Neural progenitor cell (in vitro differentiated cells): ENCODE data around the gene LPP. TPM values are rescaled to one million over a fixed set of nuclear protein-coding genes. Genes with fewer than 3 reads are reported as not detected.

Experiments
- DNase-seq: peaks from one replicate; pipeline ENCODE4 v3.0.0-alpha.2; 2016; ENCODE audit warnings: low spot score
- H2AFZ ChIP-seq: fragments of 200-600 bp; sonication (generic); replicated peaks from 2 replicates; pipeline ENCODE4 v1.6.1; 2016; ENCODE audit warnings: antibody characterized with exemption
- H3F3A ChIP-seq: fragments of 200-600 bp; sonication (generic); 2 replicates; pipeline ENCODE4 v1.6.1; 2016; ENCODE audit warnings: antibody characterized with exemption, low read depth
- H3K27ac ChIP-seq: fragments of 200-600 bp; sonication (generic); 2 replicates; pipeline ENCODE4 v1.5.1; 2016; ENCODE audit warnings: mild to moderate bottlenecking
- H3K27me3 ChIP-seq: fragments of 200-600 bp; sonication (generic); 2 replicates; pipeline ENCODE4 v1.6.1; 2016; ENCODE audit warnings: mild to moderate bottlenecking, moderate library complexity
- H3K36me3 ChIP-seq: fragments of 200-600 bp; sonication (generic); 2 replicates; pipeline ENCODE4 v1.5.1; 2016
- H3K4me1 ChIP-seq: fragments of 200-600 bp; sonication (generic); 2 replicates; pipeline ENCODE4 v1.6.1; 2016; ENCODE audit warnings: mixed run types
- H3K4me2 ChIP-seq: fragments of 200-600 bp; sonication (generic); 2 replicates; pipeline ENCODE4 v1.6.1; 2016
- H3K4me3 ChIP-seq: fragments of 200-600 bp; sonication (generic); 2 replicates; pipeline ENCODE4 v1.5.1; 2016
- H3K79me2 ChIP-seq: fragments of 200-600 bp; sonication (generic); 2 replicates; pipeline ENCODE4 v1.6.1; 2016; ENCODE audit warnings: low read depth
- H3K9ac ChIP-seq: fragments of 200-600 bp; sonication (generic); 2 replicates; pipeline ENCODE4 v1.6.1; 2016
- H3K9me3 ChIP-seq: fragments of 200-600 bp; sonication (generic); 2 replicates; pipeline ENCODE4 v1.5.1; 2016; ENCODE audit warnings: low read depth
- H4K20me1 ChIP-seq: fragments of 200-600 bp; sonication (generic); 2 replicates; pipeline ENCODE4 v1.6.1; 2016; ENCODE audit warnings: low read depth
- H3K27ac Mint-ChIP-seq: 3 replicates; pipeline ENCODE4 v1.8.0; 2021; ENCODE audit warnings: mixed read lengths
- H3K27me3 Mint-ChIP-seq: 2 replicates; pipeline ENCODE4 v1.8.0; 2022; ENCODE audit warnings: low read depth, mild to moderate bottlenecking, inconsistent platforms, moderate library complexity, mixed read lengths; ENCODE audit not compliant: insufficient read depth
- H3K36me3 Mint-ChIP-seq: 3 replicates; pipeline ENCODE4 v1.8.0; 2021; ENCODE audit warnings: mixed read lengths
- H3K4me1 Mint-ChIP-seq: 3 replicates; pipeline ENCODE4 v1.8.0; 2021; ENCODE audit warnings: mixed read lengths
- H3K4me3 Mint-ChIP-seq: 3 replicates; pipeline ENCODE4 v1.8.0; 2021; ENCODE audit warnings: mild to moderate bottlenecking, moderate library complexity, mixed read lengths
- H3K9me3 Mint-ChIP-seq: 3 replicates; pipeline ENCODE4 v1.8.0; 2020; ENCODE audit warnings: mixed read lengths
- CTCF ChIP-seq: fragments of 200-600 bp; sonication (generic); IDR thresholded peaks from 2 replicates; pipeline ENCODE4 v1.5.1; 2017; ENCODE audit warnings: antibody characterized with exemption, mild to moderate bottlenecking
- EZH2 ChIP-seq: fragments of 200-600 bp; sonication (generic); IDR thresholded peaks from 2 replicates; pipeline ENCODE4 v1.6.1; 2017; ENCODE audit warnings: antibody characterized with exemption, mild to moderate bottlenecking, moderate library complexity
- EZH2phosphoT487 ChIP-seq: fragments of 200-600 bp; sonication (generic); IDR thresholded peaks from 2 replicates; pipeline ENCODE4 v1.6.1; 2017; ENCODE audit warnings: antibody characterized with exemption
- total RNA-seq: library from RNA; depleted of rRNA; stranded (reverse); fragments of >200 nt; gene quantifications from 2 replicates; pipeline ENCODE4 v1.2.3, GENCODE V29; 2015; ENCODE audit warnings: low replicate concordance

LPP gene
- total RNA-seq, 1 donor from 2014 or later: 18.9 TPM

- H3K4me3 ChIP-seq: no peak overlapping the region
- no peak overlapping the region for H3K9ac ChIP-seq
- H3K4me3 Mint-ChIP-seq: peak overlapping the region; percentile 9
- H3K36me3 ChIP-seq: no peaks in the 10 kb centered on the region
- peaks cover 27% of the 10 kb centered on the region for H4K20me1 ChIP-seq
- TF ChIP-seq EZH2phosphoT487 (no peak), EZH2 (no peak), CTCF (no peak)
- no peak overlapping the region for H3K27ac ChIP-seq
- no peaks in the 10 kb centered on the region for H3K27me3 Mint-ChIP-seq
- H2AFZ ChIP-seq: no peak overlapping the region
- peaks cover 11% of the 10 kb centered on the region for H3K36me3 Mint-ChIP-seq
- H3K4me2 ChIP-seq: peak overlapping the region; percentile 40
- H3F3A ChIP-seq: peaks cover 15% of the 10 kb centered on the region
- no peaks in the 10 kb centered on the region for H3K27me3 ChIP-seq
- DNase-seq: peak; percentile 51
- peaks cover 18% of the 10 kb centered on the region for H3K4me1 ChIP-seq
- peaks cover 50% of the 10 kb centered on the region for H3K79me2 ChIP-seq
- H3K4me1 Mint-ChIP-seq: peaks cover 41% of the 10 kb centered on the region
- no peaks in the 10 kb centered on the region for H3K9me3 ChIP-seq
- H3K27ac Mint-ChIP-seq: peak overlapping the region; percentile 88
- no peaks in the 10 kb centered on the region for H3K9me3 Mint-ChIP-seq
Measured at GRCh38 chr3:188207941-188208515, 54.1 kb downstream of the LPP start.

- peaks cover 15% of the 10 kb centered on the region for H3F3A ChIP-seq
- H3K4me2 ChIP-seq: peak overlapping the region; percentile 40
- Mint-ChIP-seq H3K36me3 (peaks cover 11% of the 10 kb centered on the region), H3K27me3 (no peaks in the 10 kb centered on the region), H3K27ac (peak overlapping the region; percentile 34), H3K9me3 (no peaks in the 10 kb centered on the region), H3K4me3 (no peak overlapping the region), H3K4me1 (peaks cover 42% of the 10 kb centered on the region)
- H3K36me3 ChIP-seq: no peaks in the 10 kb centered on the region
- no peak overlapping the region for H2AFZ ChIP-seq
- peaks cover 27% of the 10 kb centered on the region for H4K20me1 ChIP-seq
- H3K4me3 ChIP-seq: no peak overlapping the region
- H3K9me3 ChIP-seq: no peaks in the 10 kb centered on the region
- H3K27ac ChIP-seq: no peak overlapping the region
- no peak for DNase-seq
- H3K4me1 ChIP-seq: peaks cover 21% of the 10 kb centered on the region
- H3K79me2 ChIP-seq: peaks cover 53% of the 10 kb centered on the region
- TF ChIP-seq EZH2phosphoT487: no peak
- no peak for TF ChIP-seq CTCF
- TF ChIP-seq EZH2: no peak
- H3K27me3 ChIP-seq: no peaks in the 10 kb centered on the region
- no peak overlapping the region for H3K9ac ChIP-seq
Measured at GRCh38 chr3:188208516-188208981, 54.6 kb downstream of the LPP start.

GRCh38 chr3:188209034-188209433 is 55.1 kb downstream of the LPP start:
- Mint-ChIP-seq H3K27me3 (no peaks in the 10 kb centered on the region), H3K9me3 (no peaks in the 10 kb centered on the region), H3K36me3 (peaks cover 11% of the 10 kb centered on the region), H3K4me1 (peaks cover 42% of the 10 kb centered on the region), H3K4me3 (no peak overlapping the region), H3K27ac (no peak overlapping the region)
- no peak for DNase-seq
- no peaks in the 10 kb centered on the region for H3K36me3 ChIP-seq
- H3F3A ChIP-seq: peaks cover 15% of the 10 kb centered on the region
- H3K79me2 ChIP-seq: peaks cover 49% of the 10 kb centered on the region
- H3K9me3 ChIP-seq: no peaks in the 10 kb centered on the region
- H3K4me1 ChIP-seq: peaks cover 21% of the 10 kb centered on the region
- H3K9ac ChIP-seq: no peak overlapping the region
- H4K20me1 ChIP-seq: peaks cover 27% of the 10 kb centered on the region
- H3K4me2 ChIP-seq: no peak overlapping the region
- H2AFZ ChIP-seq: no peak overlapping the region
- no peaks in the 10 kb centered on the region for H3K27me3 ChIP-seq
- no peak overlapping the region for H3K4me3 ChIP-seq
- no peak overlapping the region for H3K27ac ChIP-seq
- no peak for TF ChIP-seq EZH2
- TF ChIP-seq EZH2phosphoT487: no peak
- TF ChIP-seq CTCF: no peak
